Activated CD4-positive, alpha-beta T cell treated with anti-CD3 and anti-CD28 coated beads, Interleukin-2, amount 50 U/mL, for 16 hours (primary cell): ENCODE measurements around the gene NDUFS8.

Experiments used
- DNase-seq: peaks from one replicate; pipeline ENCODE4 v3.0.0-alpha.2; 2020

Gene NDUFS8

GRCh38 chr11:68052137-68052873 lies 21.8 kb downstream of the NDUFS8 start:
- DNase-seq: no peak

DNA sequence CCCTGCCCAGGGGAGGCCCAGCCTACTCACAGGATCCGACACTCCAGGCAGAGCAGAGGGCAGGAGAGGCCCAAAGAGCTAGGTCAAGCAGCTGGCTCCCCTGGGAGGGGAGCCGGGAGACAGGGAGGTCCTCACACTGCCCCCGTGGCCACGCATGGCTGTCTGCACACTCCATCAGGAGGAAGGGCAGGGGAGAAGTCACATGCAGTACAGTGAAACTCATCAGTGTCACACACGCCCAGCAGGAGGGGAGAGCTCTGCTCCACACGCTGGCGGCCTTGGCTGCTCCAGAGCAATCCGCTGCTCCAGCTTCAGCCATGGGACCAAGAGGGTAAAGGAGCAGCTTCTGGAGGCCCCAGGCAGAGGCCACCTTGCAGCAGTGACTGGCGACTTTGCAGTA lies 22.6 kb downstream of the NDUFS8 start:
- DNase-seq: no peak

- no peak for DNase-seq
These were observed 23.7 kb downstream of the NDUFS8 start for GRCh38 chr11:68053981-68054812.

DNA sequence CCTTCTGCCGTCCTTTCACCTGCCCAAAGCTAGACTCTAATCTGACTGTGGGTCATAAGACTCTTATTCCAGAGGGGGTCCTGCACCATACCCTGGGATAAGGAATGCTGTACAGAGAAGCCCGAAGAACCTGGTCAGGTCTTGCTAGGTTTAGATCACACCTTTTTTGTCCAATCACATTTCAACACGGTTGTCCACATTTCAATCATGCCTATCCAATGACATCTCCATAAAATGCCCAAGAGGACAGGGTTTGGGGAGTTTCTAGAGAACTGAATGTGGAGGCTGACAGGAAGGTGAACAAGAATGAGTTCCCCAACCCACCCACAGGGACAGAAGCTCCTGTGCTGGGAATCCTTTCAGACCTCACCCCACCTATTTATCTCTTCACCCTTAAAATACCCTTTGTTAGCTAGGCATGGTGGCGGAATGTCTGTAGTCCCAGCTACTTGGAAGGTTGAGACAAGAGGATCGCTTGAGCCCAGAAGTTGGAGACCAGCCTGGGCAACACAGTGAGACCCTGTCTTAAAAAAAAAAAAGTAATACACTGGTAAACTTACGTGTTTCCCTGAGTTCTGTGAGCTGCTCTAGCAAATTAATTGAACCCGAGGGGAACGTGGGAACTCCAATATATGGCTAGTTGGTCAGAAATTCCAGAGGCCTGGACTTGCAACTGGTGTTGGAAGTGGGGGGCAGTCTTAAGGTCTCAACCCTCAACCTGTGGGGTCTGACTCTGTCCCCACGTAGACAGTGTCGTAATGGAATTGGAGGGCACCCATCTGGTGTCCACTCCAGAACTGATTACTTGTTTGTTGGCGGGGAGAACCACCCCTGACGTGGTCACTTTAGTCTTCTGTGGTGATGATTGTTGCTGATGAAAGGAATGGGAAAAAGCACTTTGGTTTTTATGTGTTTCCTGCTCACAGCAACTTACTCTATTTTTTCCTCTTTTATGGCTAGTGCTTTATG lies 26.1 kb downstream of the NDUFS8 start:
- no peak for DNase-seq

- no peak for DNase-seq
These were observed 27.3 kb downstream of the NDUFS8 start for GRCh38 chr11:68057807-68058206.

GRCh38 chr11:68061508-68061907 lies 31.0 kb downstream of the NDUFS8 start:
- DNase-seq: no peak

GRCh38 chr11:68064926-68065325 lies 34.4 kb downstream of the NDUFS8 start:
- no peak for DNase-seq

DNA sequence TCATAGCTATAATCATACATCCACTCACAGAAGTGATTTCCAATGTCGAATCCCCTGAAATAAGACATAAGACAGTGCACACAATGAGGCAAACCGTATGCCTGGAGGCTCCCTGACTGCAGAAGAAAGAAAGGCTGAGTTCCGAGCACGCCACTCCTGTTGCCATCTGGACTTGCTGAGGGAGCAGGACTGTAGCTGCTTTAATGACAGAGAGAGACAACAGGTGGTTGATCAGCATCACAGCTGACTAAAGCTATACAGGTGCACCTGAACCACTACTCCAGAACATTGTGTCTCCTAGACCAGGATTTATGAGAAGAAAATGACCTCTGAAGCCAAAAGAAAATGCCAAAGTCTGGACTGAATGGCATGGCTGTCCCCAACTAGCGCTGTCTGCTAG lies 35.4 kb downstream of the NDUFS8 start:
- no peak for DNase-seq

- DNase-seq: no peak
These were observed 36.3 kb downstream of the NDUFS8 start for GRCh38 chr11:68066742-68067141.

DNA sequence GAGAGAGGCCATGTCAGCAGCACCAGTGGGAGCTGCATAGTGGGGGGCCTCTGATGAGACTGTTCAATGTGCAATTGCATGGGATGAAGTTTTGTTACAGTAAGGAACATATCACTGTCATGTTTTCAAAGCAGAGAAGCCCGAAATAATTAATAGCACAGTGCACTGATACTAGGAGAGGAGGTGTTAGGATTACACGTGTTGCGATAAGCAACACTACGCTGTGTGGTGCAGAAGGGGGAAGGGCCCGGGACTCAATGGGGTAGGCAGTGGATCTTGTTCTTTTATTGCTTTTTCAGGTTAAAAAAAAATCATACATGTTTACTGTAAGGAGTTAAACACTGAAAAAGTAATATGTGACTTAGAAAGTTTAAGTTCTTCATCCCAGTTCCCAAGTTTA lies 37.5 kb downstream of the NDUFS8 start:
- no peak for DNase-seq

DNA sequence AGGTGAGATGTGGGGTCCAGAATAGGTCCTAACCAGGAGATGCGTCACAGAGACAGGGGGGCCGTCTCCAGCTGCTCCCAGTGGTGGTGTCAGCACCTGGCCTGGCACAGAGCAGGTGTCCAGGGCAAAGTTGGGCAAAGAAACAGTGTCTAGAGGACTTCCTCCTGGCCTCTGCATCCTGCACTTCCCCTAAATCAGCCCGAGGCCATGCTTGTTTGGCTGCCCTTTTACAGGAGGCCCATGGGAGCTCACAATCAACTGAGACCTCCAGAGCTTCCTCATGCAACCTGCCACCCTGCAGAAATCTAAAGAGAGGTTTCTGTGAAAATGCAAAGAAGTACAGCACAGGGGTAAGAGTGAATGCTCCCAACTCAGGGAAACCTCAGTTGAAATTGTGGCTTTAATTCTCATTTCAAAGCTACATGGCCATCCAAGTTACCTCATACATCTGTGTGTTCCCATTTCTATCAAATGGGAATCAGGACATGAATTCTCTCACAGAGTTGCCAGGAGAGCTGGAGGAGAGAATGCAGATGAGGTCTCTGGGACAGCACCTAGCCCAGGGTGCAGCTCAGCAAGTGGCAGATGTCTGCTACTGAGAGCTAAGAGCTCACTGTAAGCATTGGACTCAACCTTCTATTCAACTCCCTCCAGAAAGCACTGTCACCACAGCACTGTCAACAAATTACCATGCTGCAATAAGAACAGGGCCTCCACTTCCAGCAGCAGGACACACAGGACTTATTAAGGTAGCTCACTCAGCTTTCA lies 41.0 kb downstream of the NDUFS8 start:
- no peak for DNase-seq

DNA sequence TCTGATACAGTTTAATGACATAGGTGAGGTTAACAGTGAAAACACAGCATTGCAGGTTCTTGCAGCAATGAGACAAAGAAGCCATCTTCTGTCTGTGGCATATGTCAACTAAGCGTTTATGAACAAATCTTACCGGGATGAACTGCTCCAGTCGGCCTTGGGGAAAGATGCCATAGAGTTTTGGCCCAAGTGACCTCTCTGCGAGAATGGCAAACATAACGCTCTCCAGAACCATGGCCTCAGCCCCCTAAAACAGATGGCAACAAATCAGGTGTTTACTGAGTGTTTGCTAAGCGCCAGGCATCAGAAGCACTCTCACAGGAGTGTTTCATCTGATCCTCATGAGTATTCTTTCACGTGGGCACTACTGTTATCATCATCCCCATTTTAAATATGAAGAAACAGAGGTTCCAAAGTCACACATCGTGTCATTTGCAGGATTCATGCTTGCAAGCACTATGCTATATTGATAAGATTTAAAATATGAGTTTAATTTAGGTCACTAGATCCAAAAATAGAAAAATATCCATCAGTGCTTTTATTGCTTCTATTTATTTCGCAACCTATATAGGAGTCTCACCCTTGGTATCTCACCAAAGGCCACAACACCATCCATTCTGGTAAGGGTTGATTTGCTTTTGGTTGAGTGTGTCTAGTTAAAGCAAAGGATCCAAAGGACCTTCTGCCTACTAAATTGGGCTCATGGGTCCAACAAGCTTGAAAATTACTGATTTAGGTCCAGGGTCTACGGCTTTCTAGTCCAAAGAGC lies 44.3 kb downstream of the NDUFS8 start:
- DNase-seq: no peak

- no peak for DNase-seq
These were observed 46.0 kb downstream of the NDUFS8 start for GRCh38 chr11:68076371-68077042.

GRCh38 chr11:68077617-68078582 lies 47.4 kb downstream of the NDUFS8 start:
- no peak for DNase-seq

GRCh38 chr11:68080860-68081259 lies 50.4 kb downstream of the NDUFS8 start:
- DNase-seq: no peak

- DNase-seq: no peak
These were observed 51.2 kb downstream of the NDUFS8 start for GRCh38 chr11:68081691-68082090.

DNA sequence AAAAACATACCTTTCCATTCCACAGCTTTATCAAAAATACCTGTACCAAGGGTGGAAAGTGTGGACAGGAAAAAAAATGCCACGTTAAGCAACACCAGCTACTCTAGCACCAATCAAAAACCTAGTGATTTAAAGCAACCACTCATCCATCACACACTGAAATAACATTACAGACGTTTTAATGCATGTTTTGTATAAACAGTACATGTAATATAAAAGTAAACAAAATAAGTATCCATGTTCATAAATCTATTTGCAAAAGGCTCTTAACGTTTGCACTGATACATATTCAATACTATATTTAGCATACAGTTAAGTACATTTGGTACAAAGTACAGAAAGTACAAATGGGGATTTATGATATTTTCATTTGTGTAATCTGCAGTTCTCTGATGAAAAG lies 52.0 kb downstream of the NDUFS8 start:
- no peak for DNase-seq

GRCh38 chr11:68083517-68083916 lies 53.0 kb downstream of the NDUFS8 start:
- no peak for DNase-seq
